C4-2B (cell line): ENCODE data around the gene L3MBTL1.

ENCODE experiments used
- ZFX ChIP-seq: fragments of 450-650 bp; IDR thresholded peaks from 2 replicates; pipeline ENCODE4 v1.6.1; 2017
- TF ChIP-seq, protein P1 (sequence below): fragments of 450-650 bp; conservative IDR thresholded peaks from 2 replicates; pipeline ENCODE4 v1.5.1; 2017; ENCODE audit warnings: mild to moderate bottlenecking

GRCh38 chr20:43458422-43458924 is 49.0 kb upstream of the L3MBTL1 start:
- TF ChIP-seq, protein P1, sequence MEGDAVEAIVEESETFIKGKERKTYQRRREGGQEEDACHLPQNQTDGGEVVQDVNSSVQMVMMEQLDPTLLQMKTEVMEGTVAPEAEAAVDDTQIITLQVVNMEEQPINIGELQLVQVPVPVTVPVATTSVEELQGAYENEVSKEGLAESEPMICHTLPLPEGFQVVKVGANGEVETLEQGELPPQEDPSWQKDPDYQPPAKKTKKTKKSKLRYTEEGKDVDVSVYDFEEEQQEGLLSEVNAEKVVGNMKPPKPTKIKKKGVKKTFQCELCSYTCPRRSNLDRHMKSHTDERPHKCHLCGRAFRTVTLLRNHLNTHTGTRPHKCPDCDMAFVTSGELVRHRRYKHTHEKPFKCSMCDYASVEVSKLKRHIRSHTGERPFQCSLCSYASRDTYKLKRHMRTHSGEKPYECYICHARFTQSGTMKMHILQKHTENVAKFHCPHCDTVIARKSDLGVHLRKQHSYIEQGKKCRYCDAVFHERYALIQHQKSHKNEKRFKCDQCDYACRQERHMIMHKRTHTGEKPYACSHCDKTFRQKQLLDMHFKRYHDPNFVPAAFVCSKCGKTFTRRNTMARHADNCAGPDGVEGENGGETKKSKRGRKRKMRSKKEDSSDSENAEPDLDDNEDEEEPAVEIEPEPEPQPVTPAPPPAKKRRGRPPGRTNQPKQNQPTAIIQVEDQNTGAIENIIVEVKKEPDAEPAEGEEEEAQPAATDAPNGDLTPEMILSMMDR = no peak
- TF ChIP-seq ZFX = no peak
